Lower leg skin (tissue), 4 donors: ENCODE data around the gene CPT1A. TPM values are rescaled to one million over a fixed set of nuclear protein-coding genes. Genes with fewer than 3 reads are reported as not detected.

Source experiments
- DNase-seq, 2 donors: peaks; one replicate each; pipeline ENCODE4 v3.0.0-alpha.2; 2019; ENCODE audit warnings: low spot score in 2 of 2
- H3K4me3 ChIP-seq: fragments of 200-600 bp; sonication (generic); 2 replicates; pipeline ENCODE4 v1.5.1; 2017; ENCODE audit warnings: mild to moderate bottlenecking, low read depth; ENCODE audit not compliant: poor library complexity, severe bottlenecking
- POLR2A ChIP-seq, 2 donors: fragments of 450-650 bp; IDR thresholded peaks; one replicate each; pipeline ENCODE4 v1.6.1; 2016 to 2017; ENCODE audit warnings: antibody characterized with exemption in 2 of 2, mild to moderate bottlenecking in 1 of 2, moderate library complexity in 1 of 2
- WGBS, 2 donors: methylation state at CpG; one replicate each; pipeline ENCODE4 v1.1.5; 2018; 5-methylcytosine and 5-hydroxymethylcytosine counted together
- intact Hi-C: fragments of 100-400 bp; cut with DNase I; formaldehyde crosslinking; loops from one replicate; pipeline ENCODE4 v1.15.0; 2023; ENCODE audit warnings: low total_unique reads
- total RNA-seq, 4 donors: library from RNA; depleted of rRNA; stranded (reverse); fragments of >200 nt; gene quantifications; one replicate each; pipeline ENCODE4 v1.1.0, GENCODE V29; 2016
- TF ChIP-seq, protein P1 (sequence below), 3 donors: fragments of 450-650 bp; IDR thresholded peaks; one replicate each; pipeline ENCODE4 v1.5.1; 2016; ENCODE audit warnings: antibody characterized with exemption in 3 of 3, mild to moderate bottlenecking in 3 of 3, moderate library complexity in 2 of 3

The CPT1A gene
- total RNA-seq, 4 donors from 2014 or later, result 23.4 to 95.8 (median 46.0) TPM

DNA sequence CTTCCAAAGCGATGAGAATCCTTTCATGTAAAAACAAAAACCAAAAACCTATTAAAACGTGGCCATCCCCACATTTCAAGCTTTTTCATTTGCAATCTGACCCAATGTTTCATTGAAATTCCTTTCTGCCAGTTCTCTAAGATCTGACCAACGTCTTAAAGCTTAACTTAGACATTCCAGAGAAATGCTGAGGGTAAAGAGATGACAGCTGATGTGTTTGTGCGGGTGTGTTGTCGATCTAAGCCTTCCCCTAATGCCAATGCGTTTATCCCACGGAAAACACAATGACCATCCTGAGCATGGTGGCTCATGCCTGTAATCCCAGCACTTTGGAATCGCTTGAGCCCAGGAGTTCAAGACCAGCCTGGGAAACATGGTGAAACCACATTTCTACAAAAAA is 84.0 kb downstream of the CPT1A start:
- H3K4me3 ChIP-seq, result no peak overlapping the region
- no peak for TF ChIP-seq POLR2A (IDR thresholded peaks at IDR 0.05)
- TF ChIP-seq, protein P1, sequence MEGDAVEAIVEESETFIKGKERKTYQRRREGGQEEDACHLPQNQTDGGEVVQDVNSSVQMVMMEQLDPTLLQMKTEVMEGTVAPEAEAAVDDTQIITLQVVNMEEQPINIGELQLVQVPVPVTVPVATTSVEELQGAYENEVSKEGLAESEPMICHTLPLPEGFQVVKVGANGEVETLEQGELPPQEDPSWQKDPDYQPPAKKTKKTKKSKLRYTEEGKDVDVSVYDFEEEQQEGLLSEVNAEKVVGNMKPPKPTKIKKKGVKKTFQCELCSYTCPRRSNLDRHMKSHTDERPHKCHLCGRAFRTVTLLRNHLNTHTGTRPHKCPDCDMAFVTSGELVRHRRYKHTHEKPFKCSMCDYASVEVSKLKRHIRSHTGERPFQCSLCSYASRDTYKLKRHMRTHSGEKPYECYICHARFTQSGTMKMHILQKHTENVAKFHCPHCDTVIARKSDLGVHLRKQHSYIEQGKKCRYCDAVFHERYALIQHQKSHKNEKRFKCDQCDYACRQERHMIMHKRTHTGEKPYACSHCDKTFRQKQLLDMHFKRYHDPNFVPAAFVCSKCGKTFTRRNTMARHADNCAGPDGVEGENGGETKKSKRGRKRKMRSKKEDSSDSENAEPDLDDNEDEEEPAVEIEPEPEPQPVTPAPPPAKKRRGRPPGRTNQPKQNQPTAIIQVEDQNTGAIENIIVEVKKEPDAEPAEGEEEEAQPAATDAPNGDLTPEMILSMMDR (IDR thresholded peaks at IDR 0.05), result no peak
- intact Hi-C loops, result no loop called here
- DNase-seq, result no peak
- 82% methylated on average over 8 of the region's 8 CpGs for WGBS, 2 donors

DNA sequence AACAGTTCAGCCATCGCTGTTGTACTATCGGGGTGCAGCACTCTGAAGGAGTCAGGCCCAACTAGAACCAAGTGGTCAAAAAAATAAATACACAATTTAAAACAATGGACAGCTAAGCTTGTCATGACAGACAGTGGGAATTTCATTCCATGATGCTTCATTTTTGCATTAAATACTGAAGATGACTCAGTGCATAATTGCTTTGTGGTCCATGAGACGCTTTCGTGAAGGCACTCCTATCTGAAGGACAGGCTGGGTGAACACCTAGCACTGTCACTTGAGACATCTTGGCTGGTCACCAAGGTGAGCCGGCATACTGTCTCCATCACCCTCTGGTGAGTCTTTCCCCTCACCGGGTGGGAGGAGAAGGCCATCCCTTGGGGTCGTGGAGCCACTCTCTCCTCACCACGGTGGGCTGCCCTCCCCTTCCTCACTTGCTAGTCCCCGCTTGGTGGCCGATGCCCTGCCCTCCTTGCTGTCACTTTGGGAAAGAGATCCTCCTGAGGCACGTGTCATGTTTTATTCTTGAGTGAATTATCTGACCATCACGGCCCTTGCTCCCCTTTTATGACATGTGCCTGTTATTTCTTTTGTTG is 85.4 kb downstream of the CPT1A start:
- intact Hi-C loops, result no loop called here
- no peak for TF ChIP-seq POLR2A (IDR thresholded peaks at IDR 0.05)
- TF ChIP-seq, protein P1 (IDR thresholded peaks at IDR 0.05), result no peak
- 85 to 88% methylated on average over 12 of the region's 12 CpGs for WGBS, 2 donors
- no peak for DNase-seq
- H3K4me3 ChIP-seq, result no peak overlapping the region

DNA sequence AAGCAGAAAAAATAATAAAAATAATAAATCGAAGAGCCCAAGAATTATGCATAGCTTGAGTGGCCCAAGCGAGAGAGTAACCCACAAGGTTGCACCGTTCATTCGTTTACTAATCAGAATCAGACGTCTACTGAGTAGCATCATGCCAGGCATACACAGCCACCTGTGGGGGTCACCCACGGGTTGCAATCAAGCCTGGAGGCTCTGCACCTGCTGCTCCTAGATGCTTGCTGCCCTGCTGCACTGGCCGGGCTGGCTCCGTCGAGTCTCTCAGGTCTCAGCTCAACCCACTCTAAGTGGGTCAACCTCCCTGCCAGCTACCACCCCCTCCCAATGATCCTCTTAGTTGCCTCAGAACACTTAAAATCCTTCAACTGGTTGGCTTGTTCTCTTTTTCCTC is 88.4 kb downstream of the CPT1A start:
- 69 to 70% methylated on average over 9 of the region's 9 CpGs for WGBS, 2 donors
- no peak overlapping the region for H3K4me3 ChIP-seq
- intact Hi-C loops, result no loop called here
- DNase-seq, result no peak
- TF ChIP-seq, protein P1 (IDR thresholded peaks at IDR 0.05), result no peak
- TF ChIP-seq POLR2A (IDR thresholded peaks at IDR 0.05), result no peak

DNA sequence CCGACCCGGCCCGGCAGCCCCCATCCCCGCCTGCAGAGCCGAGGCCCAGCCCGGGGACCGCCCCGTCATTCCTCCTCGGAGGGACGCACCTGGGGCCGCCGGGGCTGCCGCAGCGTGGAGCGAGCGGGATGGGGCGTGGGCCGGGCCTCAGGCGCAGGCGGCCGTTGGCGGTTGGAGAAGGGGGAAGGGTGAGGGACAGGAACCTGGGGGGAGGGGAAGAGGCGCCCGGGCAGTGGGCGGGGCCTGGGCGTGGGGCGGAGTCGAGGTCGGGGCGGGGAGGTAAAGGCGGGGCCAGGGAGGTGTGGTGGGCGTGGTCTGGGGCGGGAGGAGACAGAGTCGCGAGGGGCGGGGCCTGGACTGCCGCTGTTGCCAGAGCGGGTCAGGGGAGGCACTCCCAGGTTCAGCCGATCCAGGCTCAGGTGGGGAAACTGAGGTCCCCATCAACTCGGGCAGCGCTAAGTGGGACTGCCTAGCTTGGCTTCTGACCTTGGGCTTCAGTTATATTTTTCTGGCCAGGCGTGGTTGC is 90.3 kb downstream of the CPT1A start, which contains the start of gene TESMIN:
Gene TESMIN (minus strand): TSS at position 190 of the 526 bp plus-strand sequence. CDS start 860 bp downstream, outside the sequence.
- WGBS, 2 donors, result 3 to 5% methylated on average over 20 to 40 of the region's 42 CpGs
- H3K4me3 ChIP-seq, result peak within 1 kb of the TSS; percentile 29
- TF ChIP-seq, protein P1 (IDR thresholded peaks at IDR 0.05), result no peak
- no peak for TF ChIP-seq POLR2A (IDR thresholded peaks at IDR 0.05)
- intact Hi-C loops, result no loop called here
- DNase-seq, result peak; percentile 79 to 96

DNA sequence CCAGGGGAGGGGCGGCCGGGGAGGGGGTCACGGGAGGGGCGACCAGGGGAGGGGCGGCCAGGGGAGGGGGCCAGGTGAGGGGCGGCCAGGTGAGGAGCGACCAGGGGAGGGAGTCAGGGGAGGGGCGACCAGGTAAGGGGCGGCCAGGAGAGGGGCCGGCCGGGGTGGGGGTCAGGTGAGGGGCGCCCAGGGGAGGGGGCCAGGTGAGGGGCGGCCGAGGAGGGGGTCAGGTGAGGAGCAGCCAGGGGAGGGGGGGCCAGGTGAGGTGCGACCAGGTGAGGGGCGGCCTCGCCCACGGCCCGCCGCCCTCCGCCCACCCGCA is 90.8 kb downstream of the CPT1A start:
- DNase-seq, result no peak

More for the DNA sequence above, 90.8 kb downstream of the CPT1A start:
- peak overlapping the region; percentile 29 for H3K4me3 ChIP-seq
- intact Hi-C loops, result no loop called here
- TF ChIP-seq POLR2A (IDR thresholded peaks at IDR 0.05), result no peak
- TF ChIP-seq, protein P1 (IDR thresholded peaks at IDR 0.05), result no peak
- WGBS, 2 donors, result 5 to 7% methylated on average over 7 to 15 of the region's 22 CpGs
